ENCODE measurements around the gene PEPD. TPM values are rescaled to one million over a fixed set of nuclear protein-coding genes. Genes with fewer than 3 reads are reported as not detected.

The PEPD gene
- total RNA-seq, 5 donors from 2014 or later (not counting 1 experiment from before 2014, with no cell fraction given) = 23.5 to 38.8 (median 31.8) TPM

GRCh38 chr19:33343301-33343700, 178.3 kb downstream of the PEPD start:
- ATAC-seq (replicated peaks in 1 of 4) = no peak
- no peaks in the 10 kb centered on the region for H3K36me3 ChIP-seq (ENCODE audit: control insufficient read depth in 2 of 2, extremely low read depth in 1 of 2, insufficient read depth in 1 of 2, low read length in 1 of 2)
- H3K4me3 Mint-ChIP-seq = no peak overlapping the region
- no peaks in the 10 kb centered on the region for H3K9me3 ChIP-seq
- H3K4me3 ChIP-seq (ENCODE audit: control insufficient read depth in 1 of 2, extremely low read depth in 1 of 2, low read length in 1 of 2) = no peak overlapping the region
- ChIA-PET POLR2A (no interaction called here), CTCF (no interaction called here)
- no peak overlapping the region for H3K27ac ChIP-seq (ENCODE audit: low read length)
- no peak for DNase-seq
- H3K9me3 Mint-ChIP-seq = no peaks in the 10 kb centered on the region
- H3K4me1 ChIP-seq (ENCODE audit: control insufficient read depth in 1 of 2, extremely low read depth in 1 of 2, insufficient read depth in 2 of 2, low read length in 2 of 2) = no peaks in the 10 kb centered on the region
- peaks cover 0 to 33% of the 10 kb centered on the region in 2 experiments for H3K27me3 ChIP-seq (replicated peaks in 1 of 2; ENCODE audit: control insufficient read depth in 2 of 2, extremely low read depth in 1 of 2, insufficient read depth in 2 of 2, low read length in 1 of 2)
- no peaks in the 10 kb centered on the region for H3K36me3 Mint-ChIP-seq
- H3K4me1 Mint-ChIP-seq = no peaks in the 10 kb centered on the region
- H3K27me3 Mint-ChIP-seq = peaks cover 57 to 60% of the 10 kb centered on the region in 2 donors
- H3K27ac Mint-ChIP-seq = no peak overlapping the region
- 79% methylated on average over 2 of the region's 2 CpGs for WGBS (ENCODE audit: insufficient coverage)

- H3K4me1 ChIP-seq (ENCODE audit: control insufficient read depth in 1 of 2, extremely low read depth in 1 of 2, insufficient read depth in 2 of 2, low read length in 2 of 2) = no peaks in the 10 kb centered on the region
- WGBS (ENCODE audit: insufficient coverage) = 42% methylated on average over 1 of the region's 2 CpGs
- H3K9me3 Mint-ChIP-seq = no peaks in the 10 kb centered on the region
- ChIA-PET CTCF (no interaction called here), POLR2A (no interaction called here)
- H3K9me3 ChIP-seq = no peaks in the 10 kb centered on the region
- DNase-seq = no peak
- ATAC-seq (replicated peaks in 1 of 4) = no peak
- H3K36me3 ChIP-seq (ENCODE audit: control insufficient read depth in 2 of 2, extremely low read depth in 1 of 2, insufficient read depth in 1 of 2, low read length in 1 of 2) = no peaks in the 10 kb centered on the region
- no peaks in the 10 kb centered on the region for H3K4me1 Mint-ChIP-seq
- no peak overlapping the region for H3K27ac ChIP-seq (ENCODE audit: low read length)
- H3K27ac Mint-ChIP-seq = no peak overlapping the region
- no peak overlapping the region for H3K4me3 ChIP-seq (ENCODE audit: control insufficient read depth in 1 of 2, extremely low read depth in 1 of 2, low read length in 1 of 2)
- peaks cover 0 to 24% of the 10 kb centered on the region in 2 experiments for H3K27me3 ChIP-seq (replicated peaks in 1 of 2; ENCODE audit: control insufficient read depth in 2 of 2, extremely low read depth in 1 of 2, insufficient read depth in 2 of 2, low read length in 1 of 2)
- H3K27me3 Mint-ChIP-seq = peaks cover 46 to 49% of the 10 kb centered on the region in 2 donors
- no peaks in the 10 kb centered on the region for H3K36me3 Mint-ChIP-seq
- no peak overlapping the region for H3K4me3 Mint-ChIP-seq
These were observed 180.6 kb downstream of the PEPD start for GRCh38 chr19:33340991-33341390.

DNA sequence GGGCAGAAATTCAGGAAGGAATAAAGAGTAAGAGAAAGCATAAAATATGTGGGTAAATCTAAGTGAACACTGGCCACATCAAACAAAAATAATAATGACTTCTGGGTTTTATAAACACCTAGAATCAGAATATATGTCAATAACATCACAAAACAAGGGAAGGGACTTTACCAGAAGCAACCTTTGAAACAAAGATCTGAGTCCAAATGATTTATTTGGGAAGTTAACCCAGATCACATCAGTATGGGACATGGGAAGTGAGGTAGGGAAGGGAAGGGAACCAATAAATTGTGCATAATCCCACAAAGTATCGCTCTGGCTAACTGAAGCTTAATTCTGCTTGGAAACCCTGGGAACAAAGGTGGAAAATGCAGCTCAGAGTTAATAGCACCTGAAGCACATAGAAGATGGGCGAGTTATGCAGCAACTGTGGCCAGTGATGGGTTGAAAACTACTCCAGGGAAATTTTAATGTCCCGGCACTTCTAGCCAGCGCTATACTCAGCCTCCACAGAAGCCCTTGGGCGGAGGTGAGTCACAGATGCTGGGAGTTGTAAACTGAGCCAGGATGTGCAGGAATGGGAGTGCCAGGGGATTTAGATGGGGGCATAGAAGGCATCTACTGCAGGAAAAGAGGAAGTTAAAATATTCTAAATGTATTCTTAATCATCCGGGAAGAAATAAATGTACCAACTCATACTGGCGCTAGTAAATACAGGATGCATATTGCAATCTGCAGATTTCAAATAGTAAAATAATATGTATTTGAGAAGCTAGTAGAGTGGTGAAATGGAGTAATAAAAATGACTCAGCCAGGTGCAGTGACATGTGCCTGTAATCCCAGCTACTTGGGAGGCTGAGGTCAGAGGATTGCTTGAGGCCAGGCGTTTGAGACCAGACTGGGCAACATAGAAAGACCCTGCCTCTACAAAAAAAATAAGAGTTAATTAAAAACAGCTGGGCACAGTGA, 182.3 kb downstream of the PEPD start:
- no peaks in the 10 kb centered on the region for H3K4me1 ChIP-seq (ENCODE audit: control insufficient read depth in 1 of 2, extremely low read depth in 1 of 2, insufficient read depth in 2 of 2, low read length in 2 of 2)
- CTCF ChIA-PET = no interaction called here
- Mint-ChIP-seq H3K36me3 (no peaks in the 10 kb centered on the region), H3K4me1 (no peaks in the 10 kb centered on the region), H3K27ac (no peak overlapping the region), H3K9me3 (no peaks in the 10 kb centered on the region), H3K27me3 (peaks cover 32 to 33% of the 10 kb centered on the region in 2 donors), H3K4me3 (no peak overlapping the region)
- H3K4me3 ChIP-seq (ENCODE audit: control insufficient read depth in 1 of 2, extremely low read depth in 1 of 2, low read length in 1 of 2) = no peak overlapping the region
- no peaks in the 10 kb centered on the region for H3K36me3 ChIP-seq (ENCODE audit: control insufficient read depth in 2 of 2, extremely low read depth in 1 of 2, insufficient read depth in 1 of 2, low read length in 1 of 2)
- no peaks in the 10 kb centered on the region for H3K9me3 ChIP-seq
- 84% methylated on average over 5 of the region's 8 CpGs for WGBS (ENCODE audit: insufficient coverage)
- peaks cover 0 to 24% of the 10 kb centered on the region in 2 experiments for H3K27me3 ChIP-seq (replicated peaks in 1 of 2; ENCODE audit: control insufficient read depth in 2 of 2, extremely low read depth in 1 of 2, insufficient read depth in 2 of 2, low read length in 1 of 2)
- POLR2A ChIA-PET = no interaction called here
- no peak overlapping the region for H3K27ac ChIP-seq (ENCODE audit: low read length)
- no peak for ATAC-seq (replicated peaks in 1 of 4)
- DNase-seq = no peak

Other genes with a start within 250 kb of the PEPD start
- gene CEBPA, start 219.3 kb downstream of the PEPD start, total RNA-seq = 1 to 10 TPM; 1.1 to 2.1 (median 1.8) TPM
- 10 to 100 TPM; 15.9 to 27.1 (median 25.1) TPM for gene CEBPG, start 148.1 kb downstream of the PEPD start, total RNA-seq
- gene CHST8, start 100.2 kb upstream of the PEPD start, total RNA-seq = not detected

Measured in T-cell (primary cell).